SK-N-SH treated with all-trans-retinoic acid at 6 μM for 48 hours (cell line): ENCODE data around the gene ATP8A2.

Experiments
- ATAC-seq: fragments of 200-7000 bp; cut with Tn5 transposase; 3 replicates; pipeline ENCODE4 v1.9.1; 2020; ENCODE audit warnings: mild to moderate bottlenecking, moderate library complexity
- BACH2 ChIP-seq: fragments of 250-450 bp; sonication (Bioruptor Pico); IDR thresholded peaks from 2 replicates; pipeline ENCODE4 v1.9.0; 2021; ENCODE audit warnings: mild to moderate bottlenecking, borderline replicate concordance
- CSDC2 ChIP-seq: fragments of 250-450 bp; sonication (Bioruptor Pico); IDR thresholded peaks from 2 replicates; pipeline ENCODE4 v1.5.0; 2020; ENCODE audit warnings: mild to moderate bottlenecking, moderate library complexity
- ESRRG ChIP-seq: fragments of 250-450 bp; sonication (Bioruptor Pico); IDR thresholded peaks from 2 replicates; pipeline ENCODE4 v1.6.1; 2021; ENCODE audit warnings: mild to moderate bottlenecking
- GLIS3 ChIP-seq: fragments of 250-450 bp; sonication (Bioruptor Pico); IDR thresholded peaks from 2 replicates; pipeline ENCODE4 v1.5.0; 2020; ENCODE audit warnings: mild to moderate bottlenecking, moderate library complexity
- ISL1 ChIP-seq: fragments of 250-450 bp; sonication (Bioruptor Pico); IDR thresholded peaks from 2 replicates; pipeline ENCODE4 v2.1.2; 2022; ENCODE audit warnings: mild to moderate bottlenecking, moderate library complexity
- OSR1 ChIP-seq: fragments of 250-450 bp; sonication (Bioruptor Pico); IDR thresholded peaks from 2 replicates; pipeline ENCODE4 v1.8.0; 2022; ENCODE audit warnings: moderate library complexity, mild to moderate bottlenecking, inconsistent platforms
- RARB ChIP-seq: fragments of 250-450 bp; sonication (Bioruptor Pico); IDR thresholded peaks from 2 replicates; pipeline ENCODE4 v1.8.0; 2021; ENCODE audit warnings: mild to moderate bottlenecking, moderate library complexity
- SNAI2 ChIP-seq: fragments of 250-450 bp; sonication (Bioruptor Pico); IDR thresholded peaks from 2 replicates; pipeline ENCODE4 v1.5.0; 2020; ENCODE audit warnings: mild to moderate bottlenecking, moderate library complexity
- TCF4 ChIP-seq: fragments of 250-450 bp; sonication (Bioruptor Pico); IDR thresholded peaks from 2 replicates; pipeline ENCODE4 v1.8.0; 2021; ENCODE audit warnings: mild to moderate bottlenecking, moderate library complexity, borderline replicate concordance
- TOX ChIP-seq: fragments of 250-450 bp; sonication (Bioruptor Pico); IDR thresholded peaks from 2 replicates; pipeline ENCODE4 v1.8.0; 2021; ENCODE audit warnings: mild to moderate bottlenecking, moderate library complexity, borderline replicate concordance
- ZC3H10 ChIP-seq: fragments of 250-450 bp; sonication (Bioruptor Pico); IDR thresholded peaks from 2 replicates; pipeline ENCODE4 v1.5.1; 2021; ENCODE audit warnings: mild to moderate bottlenecking, moderate library complexity
- ZFP3 ChIP-seq: fragments of 250-450 bp; sonication (Bioruptor Pico); IDR thresholded peaks from 2 replicates; pipeline ENCODE4 v1.5.0; 2020; ENCODE audit warnings: mild to moderate bottlenecking, moderate library complexity
- ZFP30 ChIP-seq: fragments of 450-650 bp; formaldehyde crosslinking; IDR thresholded peaks from 2 replicates; pipeline ENCODE4 v1.5.0; 2022; ENCODE audit warnings: mild to moderate bottlenecking, moderate library complexity
- ZNF8 ChIP-seq: fragments of 450-650 bp; formaldehyde crosslinking; IDR thresholded peaks from 2 replicates; pipeline ENCODE4 v1.5.0; 2020; ENCODE audit warnings: mild to moderate bottlenecking, moderate library complexity
- TF ChIP-seq, protein P1 (sequence below): fragments of 250-450 bp; sonication (Bioruptor Pico); IDR thresholded peaks from 2 replicates; pipeline ENCODE4 v1.5.1; 2020; ENCODE audit warnings: low read depth, mild to moderate bottlenecking, moderate library complexity
- TF ChIP-seq, protein P2 (sequence below): fragments of 250-450 bp; sonication (Bioruptor Pico); IDR thresholded peaks from 2 replicates; pipeline ENCODE4 v1.5.0; 2020; ENCODE audit warnings: mild to moderate bottlenecking, moderate library complexity
- TF ChIP-seq, protein P3 (sequence below): fragments of 250-450 bp; sonication (Bioruptor Pico); IDR thresholded peaks from 2 replicates; pipeline ENCODE4 v1.8.0; 2020; ENCODE audit warnings: mild to moderate bottlenecking, moderate library complexity, borderline replicate concordance
- TF ChIP-seq, protein P4 (sequence below): fragments of 250-450 bp; sonication (Bioruptor Pico); IDR thresholded peaks from 2 replicates; pipeline ENCODE4 v1.8.0; 2021; ENCODE audit warnings: low read depth, mild to moderate bottlenecking, moderate library complexity, borderline replicate concordance
- TF ChIP-seq, protein P5 (sequence below): fragments of 250-450 bp; sonication (Bioruptor Pico); IDR thresholded peaks from 2 replicates; pipeline ENCODE4 v1.5.1; 2021; ENCODE audit warnings: mild to moderate bottlenecking, moderate library complexity

The ATP8A2 gene

DNA sequence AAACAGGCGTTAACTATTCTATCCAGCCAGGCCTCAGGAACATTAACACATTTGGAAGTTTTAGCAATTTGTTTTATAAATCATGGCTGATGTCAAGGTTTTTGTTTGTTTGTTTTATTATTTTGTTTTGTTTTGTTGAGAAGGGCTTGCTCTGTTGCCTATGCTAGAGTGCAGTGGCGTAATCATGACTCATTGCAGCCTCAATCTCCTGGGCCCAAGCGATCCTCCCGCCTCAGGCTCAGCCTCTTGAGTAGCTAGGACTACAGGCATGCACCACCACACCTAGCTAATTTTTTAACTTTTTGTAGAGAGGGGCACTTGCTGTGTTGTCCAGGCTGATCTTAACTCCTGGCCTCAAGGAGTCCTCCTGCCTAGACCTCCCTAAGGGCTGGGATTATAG, 42.1 kb upstream of the ATP8A2 start:
- TF ChIP-seq, protein P1, sequence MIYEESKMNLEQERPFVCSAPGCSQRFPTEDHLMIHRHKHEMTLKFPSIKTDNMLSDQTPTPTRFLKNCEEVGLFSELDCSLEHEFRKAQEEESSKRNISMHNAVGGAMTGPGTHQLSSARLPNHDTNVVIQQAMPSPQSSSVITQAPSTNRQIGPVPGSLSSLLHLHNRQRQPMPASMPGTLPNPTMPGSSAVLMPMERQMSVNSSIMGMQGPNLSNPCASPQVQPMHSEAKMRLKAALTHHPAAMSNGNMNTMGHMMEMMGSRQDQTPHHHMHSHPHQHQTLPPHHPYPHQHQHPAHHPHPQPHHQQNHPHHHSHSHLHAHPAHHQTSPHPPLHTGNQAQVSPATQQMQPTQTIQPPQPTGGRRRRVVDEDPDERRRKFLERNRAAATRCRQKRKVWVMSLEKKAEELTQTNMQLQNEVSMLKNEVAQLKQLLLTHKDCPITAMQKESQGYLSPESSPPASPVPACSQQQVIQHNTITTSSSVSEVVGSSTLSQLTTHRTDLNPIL (CRISPR knock-in tag) = no peak
- TF ChIP-seq SNAI2 (CRISPR knock-in tag) = no peak
- TF ChIP-seq OSR1 (CRISPR knock-in tag) = no peak
- TF ChIP-seq RARB (CRISPR knock-in tag) = no peak
- TF ChIP-seq TCF4 (CRISPR knock-in tag) = no peak
- TF ChIP-seq GLIS3 = no peak
- no peak for TF ChIP-seq ZNF8 (CRISPR knock-in tag)
- TF ChIP-seq, protein P2, sequence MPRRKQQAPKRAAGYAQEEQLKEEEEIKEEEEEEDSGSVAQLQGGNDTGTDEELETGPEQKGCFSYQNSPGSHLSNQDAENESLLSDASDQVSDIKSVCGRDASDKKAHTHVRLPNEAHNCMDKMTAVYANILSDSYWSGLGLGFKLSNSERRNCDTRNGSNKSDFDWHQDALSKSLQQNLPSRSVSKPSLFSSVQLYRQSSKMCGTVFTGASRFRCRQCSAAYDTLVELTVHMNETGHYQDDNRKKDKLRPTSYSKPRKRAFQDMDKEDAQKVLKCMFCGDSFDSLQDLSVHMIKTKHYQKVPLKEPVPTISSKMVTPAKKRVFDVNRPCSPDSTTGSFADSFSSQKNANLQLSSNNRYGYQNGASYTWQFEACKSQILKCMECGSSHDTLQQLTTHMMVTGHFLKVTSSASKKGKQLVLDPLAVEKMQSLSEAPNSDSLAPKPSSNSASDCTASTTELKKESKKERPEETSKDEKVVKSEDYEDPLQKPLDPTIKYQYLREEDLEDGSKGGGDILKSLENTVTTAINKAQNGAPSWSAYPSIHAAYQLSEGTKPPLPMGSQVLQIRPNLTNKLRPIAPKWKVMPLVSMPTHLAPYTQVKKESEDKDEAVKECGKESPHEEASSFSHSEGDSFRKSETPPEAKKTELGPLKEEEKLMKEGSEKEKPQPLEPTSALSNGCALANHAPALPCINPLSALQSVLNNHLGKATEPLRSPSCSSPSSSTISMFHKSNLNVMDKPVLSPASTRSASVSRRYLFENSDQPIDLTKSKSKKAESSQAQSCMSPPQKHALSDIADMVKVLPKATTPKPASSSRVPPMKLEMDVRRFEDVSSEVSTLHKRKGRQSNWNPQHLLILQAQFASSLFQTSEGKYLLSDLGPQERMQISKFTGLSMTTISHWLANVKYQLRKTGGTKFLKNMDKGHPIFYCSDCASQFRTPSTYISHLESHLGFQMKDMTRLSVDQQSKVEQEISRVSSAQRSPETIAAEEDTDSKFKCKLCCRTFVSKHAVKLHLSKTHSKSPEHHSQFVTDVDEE (CRISPR knock-in tag) = no peak
- no peak for TF ChIP-seq BACH2 (CRISPR knock-in tag)
- no peak for TF ChIP-seq ZFP30 (CRISPR knock-in tag)
- no peak for TF ChIP-seq CSDC2 (CRISPR knock-in tag)
- TF ChIP-seq, protein P3, sequence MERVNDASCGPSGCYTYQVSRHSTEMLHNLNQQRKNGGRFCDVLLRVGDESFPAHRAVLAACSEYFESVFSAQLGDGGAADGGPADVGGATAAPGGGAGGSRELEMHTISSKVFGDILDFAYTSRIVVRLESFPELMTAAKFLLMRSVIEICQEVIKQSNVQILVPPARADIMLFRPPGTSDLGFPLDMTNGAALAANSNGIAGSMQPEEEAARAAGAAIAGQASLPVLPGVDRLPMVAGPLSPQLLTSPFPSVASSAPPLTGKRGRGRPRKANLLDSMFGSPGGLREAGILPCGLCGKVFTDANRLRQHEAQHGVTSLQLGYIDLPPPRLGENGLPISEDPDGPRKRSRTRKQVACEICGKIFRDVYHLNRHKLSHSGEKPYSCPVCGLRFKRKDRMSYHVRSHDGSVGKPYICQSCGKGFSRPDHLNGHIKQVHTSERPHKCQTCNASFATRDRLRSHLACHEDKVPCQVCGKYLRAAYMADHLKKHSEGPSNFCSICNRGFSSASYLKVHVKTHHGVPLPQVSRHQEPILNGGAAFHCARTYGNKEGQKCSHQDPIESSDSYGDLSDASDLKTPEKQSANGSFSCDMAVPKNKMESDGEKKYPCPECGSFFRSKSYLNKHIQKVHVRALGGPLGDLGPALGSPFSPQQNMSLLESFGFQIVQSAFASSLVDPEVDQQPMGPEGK = no peak
- TF ChIP-seq, protein P4, sequence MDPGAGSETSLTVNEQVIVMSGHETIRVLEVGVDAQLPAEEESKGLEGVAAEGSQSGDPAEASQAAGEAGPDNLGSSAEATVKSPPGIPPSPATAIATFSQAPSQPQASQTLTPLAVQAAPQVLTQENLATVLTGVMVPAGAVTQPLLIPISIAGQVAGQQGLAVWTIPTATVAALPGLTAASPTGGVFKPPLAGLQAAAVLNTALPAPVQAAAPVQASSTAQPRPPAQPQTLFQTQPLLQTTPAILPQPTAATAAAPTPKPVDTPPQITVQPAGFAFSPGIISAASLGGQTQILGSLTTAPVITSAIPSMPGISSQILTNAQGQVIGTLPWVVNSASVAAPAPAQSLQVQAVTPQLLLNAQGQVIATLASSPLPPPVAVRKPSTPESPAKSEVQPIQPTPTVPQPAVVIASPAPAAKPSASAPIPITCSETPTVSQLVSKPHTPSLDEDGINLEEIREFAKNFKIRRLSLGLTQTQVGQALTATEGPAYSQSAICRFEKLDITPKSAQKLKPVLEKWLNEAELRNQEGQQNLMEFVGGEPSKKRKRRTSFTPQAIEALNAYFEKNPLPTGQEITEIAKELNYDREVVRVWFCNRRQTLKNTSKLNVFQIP = no peak
- TF ChIP-seq ISL1 (CRISPR knock-in tag) = no peak
- TF ChIP-seq, protein P5, sequence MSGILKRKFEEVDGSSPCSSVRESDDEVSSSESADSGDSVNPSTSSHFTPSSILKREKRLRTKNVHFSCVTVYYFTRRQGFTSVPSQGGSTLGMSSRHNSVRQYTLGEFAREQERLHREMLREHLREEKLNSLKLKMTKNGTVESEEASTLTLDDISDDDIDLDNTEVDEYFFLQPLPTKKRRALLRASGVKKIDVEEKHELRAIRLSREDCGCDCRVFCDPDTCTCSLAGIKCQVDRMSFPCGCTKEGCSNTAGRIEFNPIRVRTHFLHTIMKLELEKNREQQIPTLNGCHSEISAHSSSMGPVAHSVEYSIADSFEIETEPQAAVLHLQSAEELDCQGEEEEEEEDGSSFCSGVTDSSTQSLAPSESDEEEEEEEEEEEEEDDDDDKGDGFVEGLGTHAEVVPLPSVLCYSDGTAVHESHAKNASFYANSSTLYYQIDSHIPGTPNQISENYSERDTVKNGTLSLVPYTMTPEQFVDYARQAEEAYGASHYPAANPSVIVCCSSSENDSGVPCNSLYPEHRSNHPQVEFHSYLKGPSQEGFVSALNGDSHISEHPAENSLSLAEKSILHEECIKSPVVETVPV (CRISPR knock-in tag) = no peak
- TF ChIP-seq ESRRG (CRISPR knock-in tag) = no peak
- no peak for TF ChIP-seq ZFP3 (CRISPR knock-in tag)
- ATAC-seq = no peak

DNA sequence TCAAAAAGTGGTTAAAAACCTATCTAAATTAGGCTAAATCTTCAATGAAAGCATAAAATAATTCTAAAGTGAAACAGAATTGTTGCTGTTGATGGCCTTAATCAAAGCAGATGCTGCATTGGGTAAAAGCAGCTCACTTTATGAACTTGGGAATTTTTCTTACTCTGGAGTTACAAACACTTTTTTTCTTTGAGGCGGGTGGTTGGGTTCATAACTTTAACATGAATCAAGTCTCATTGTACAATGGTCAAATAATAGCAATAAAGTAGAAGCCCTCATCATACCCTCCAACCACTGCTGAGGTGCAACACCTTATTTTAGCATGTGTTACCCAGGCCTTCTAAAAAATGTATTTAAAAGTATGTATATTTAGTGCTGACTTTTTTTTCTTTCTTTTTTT, 41.2 kb upstream of the ATP8A2 start:
- no peak for ATAC-seq
- TF ChIP-seq RARB (CRISPR knock-in tag) = no peak
- no peak for TF ChIP-seq ZNF8 (CRISPR knock-in tag)
- TF ChIP-seq, all 23 proteins: peak for 0

DNA sequence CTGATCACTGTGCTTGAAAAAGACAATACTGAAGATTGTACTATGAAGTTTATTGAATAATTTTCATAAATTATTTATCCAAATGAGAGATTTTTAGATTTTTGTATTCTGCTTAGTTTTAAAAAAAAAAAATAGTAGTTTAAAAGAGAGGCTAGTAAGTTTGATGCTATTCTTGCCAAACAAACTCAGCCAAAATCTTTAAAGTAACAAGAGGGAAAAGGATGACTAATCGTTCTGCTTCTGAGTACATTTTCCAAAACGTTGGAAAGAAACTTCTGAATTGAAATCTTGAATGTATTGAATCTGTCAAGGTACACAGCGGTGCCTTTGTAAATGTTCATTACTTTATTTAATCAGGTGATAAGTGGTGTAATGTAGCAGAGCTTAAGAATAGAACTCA, 35.9 kb upstream of the ATP8A2 start:
- ATAC-seq = no peak
- TF ChIP-seq, protein P5 (CRISPR knock-in tag) = no peak
- TF ChIP-seq, protein P2 (CRISPR knock-in tag) = no peak
- TF ChIP-seq TCF4 (CRISPR knock-in tag) = no peak
- TF ChIP-seq TOX (CRISPR knock-in tag) = no peak
- TF ChIP-seq ZNF8 (CRISPR knock-in tag) = no peak
- no peak for TF ChIP-seq SNAI2 (CRISPR knock-in tag)
- TF ChIP-seq ZC3H10 = no peak
- no peak for TF ChIP-seq BACH2 (CRISPR knock-in tag)
- no peak for TF ChIP-seq RARB (CRISPR knock-in tag)
- no peak for TF ChIP-seq ISL1 (CRISPR knock-in tag)
- TF ChIP-seq OSR1 (CRISPR knock-in tag) = no peak
- no peak for TF ChIP-seq ESRRG (CRISPR knock-in tag)
- no peak for TF ChIP-seq ZFP30 (CRISPR knock-in tag)
